GM18499 (cell line): ENCODE data around the gene LTBP3.

Experiments
- ATAC-seq: cut with Tn5 transposase; IDR thresholded peaks from one replicate; pipeline ENCODE4 v1.9.1; 2021; ENCODE audit warnings: moderate number of reproducible peaks; ENCODE audit not compliant: insufficient read depth, unreplicated experiment

LTBP3 gene

DNA sequence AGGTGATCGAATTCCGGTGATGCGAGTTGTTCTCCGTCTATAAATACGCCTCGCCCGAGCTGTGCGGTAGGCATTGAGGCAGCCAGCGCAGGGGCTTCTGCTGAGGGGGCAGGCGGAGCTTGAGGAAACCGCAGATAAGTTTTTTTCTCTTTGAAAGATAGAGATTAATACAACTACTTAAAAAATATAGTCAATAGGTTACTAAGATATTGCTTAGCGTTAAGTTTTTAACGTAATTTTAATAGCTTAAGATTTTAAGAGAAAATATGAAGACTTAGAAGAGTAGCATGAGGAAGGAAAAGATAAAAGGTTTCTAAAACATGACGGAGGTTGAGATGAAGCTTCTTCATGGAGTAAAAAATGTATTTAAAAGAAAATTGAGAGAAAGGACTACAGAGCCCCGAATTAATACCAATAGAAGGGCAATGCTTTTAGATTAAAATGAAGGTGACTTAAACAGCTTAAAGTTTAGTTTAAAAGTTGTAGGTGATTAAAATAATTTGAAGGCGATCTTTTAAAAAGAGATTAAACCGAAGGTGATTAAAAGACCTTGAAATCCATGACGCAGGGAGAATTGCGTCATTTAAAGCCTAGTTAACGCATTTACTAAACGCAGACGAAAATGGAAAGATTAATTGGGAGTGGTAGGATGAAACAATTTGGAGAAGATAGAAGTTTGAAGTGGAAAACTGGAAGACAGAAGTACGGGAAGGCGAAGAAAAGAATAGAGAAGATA, 59.0 kb downstream of the LTBP3 start, which contains the start of gene MALAT1:
MALAT1 (plus strand) TSS at position 69 of the 736 bp plus-strand sequence.
- no peak for ATAC-seq

DNA sequence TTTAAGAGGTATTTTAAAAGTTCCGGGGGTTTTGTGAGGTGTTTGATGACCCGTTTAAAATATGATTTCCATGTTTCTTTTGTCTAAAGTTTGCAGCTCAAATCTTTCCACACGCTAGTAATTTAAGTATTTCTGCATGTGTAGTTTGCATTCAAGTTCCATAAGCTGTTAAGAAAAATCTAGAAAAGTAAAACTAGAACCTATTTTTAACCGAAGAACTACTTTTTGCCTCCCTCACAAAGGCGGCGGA, 59.5 kb downstream of the LTBP3 start:
- no peak for ATAC-seq

DNA sequence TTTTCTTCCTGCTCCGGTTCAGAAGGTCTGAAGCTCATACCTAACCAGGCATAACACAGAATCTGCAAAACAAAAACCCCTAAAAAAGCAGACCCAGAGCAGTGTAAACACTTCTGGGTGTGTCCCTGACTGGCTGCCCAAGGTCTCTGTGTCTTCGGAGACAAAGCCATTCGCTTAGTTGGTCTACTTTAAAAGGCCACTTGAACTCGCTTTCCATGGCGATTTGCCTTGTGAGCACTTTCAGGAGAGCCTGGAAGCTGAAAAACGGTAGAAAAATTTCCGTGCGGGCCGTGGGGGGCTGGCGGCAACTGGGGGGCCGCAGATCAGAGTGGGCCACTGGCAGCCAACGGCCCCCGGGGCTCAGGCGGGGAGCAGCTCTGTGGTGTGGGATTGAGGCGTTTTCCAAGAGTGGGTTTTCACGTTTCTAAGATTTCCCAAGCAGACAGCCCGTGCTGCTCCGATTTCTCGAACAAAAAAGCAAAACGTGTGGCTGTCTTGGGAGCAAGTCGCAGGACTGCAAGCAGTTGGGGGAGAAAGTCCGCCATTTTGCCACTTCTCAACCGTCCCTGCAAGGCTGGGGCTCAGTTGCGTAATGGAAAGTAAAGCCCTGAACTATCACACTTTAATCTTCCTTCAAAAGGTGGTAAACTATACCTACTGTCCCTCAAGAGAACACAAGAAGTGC, 60.0 kb downstream of the LTBP3 start:
- ATAC-seq: no peak

DNA sequence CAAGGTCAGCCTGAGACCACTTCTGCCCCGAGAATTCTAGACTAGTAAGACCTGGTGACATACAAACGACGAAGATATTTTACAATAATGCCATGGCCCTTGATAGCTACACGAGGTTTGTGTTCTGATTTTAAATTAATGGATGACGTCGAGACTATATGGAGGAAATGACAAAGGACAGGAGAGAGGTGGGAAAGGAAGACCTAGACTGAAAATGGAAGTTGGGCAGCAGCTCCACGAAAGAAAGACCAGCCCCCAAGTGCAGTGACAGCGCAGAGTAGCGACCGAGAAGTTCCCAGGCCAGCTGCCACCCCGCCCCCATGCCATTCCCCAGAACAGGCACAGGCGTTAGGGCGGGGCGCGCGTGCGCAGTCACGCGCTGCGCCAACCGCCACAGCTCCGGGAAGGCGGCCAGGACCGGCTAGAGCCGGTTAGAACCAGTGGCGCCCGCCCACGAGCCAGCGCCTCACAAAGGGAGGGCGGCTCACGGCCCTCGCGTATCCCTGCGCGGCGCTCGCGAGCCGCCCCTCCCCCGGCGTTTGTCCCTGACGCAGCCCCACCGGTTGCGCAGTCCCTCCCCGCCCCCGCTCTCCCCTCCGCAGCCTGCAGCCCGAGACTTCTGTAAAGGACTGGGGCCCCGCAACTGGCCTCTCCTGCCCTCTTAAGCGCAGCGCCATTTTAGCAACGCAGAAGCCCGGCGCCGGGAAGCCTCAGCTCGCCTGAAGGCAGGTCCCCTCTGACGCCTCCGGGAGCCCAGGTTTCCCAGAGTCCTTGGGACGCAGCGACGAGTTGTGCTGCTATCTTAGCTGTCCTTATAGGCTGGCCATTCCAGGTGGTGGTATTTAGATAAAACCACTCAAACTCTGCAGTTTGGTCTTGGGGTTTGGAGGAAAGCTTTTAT, 60.8 kb downstream of the LTBP3 start:
- no peak for ATAC-seq

DNA sequence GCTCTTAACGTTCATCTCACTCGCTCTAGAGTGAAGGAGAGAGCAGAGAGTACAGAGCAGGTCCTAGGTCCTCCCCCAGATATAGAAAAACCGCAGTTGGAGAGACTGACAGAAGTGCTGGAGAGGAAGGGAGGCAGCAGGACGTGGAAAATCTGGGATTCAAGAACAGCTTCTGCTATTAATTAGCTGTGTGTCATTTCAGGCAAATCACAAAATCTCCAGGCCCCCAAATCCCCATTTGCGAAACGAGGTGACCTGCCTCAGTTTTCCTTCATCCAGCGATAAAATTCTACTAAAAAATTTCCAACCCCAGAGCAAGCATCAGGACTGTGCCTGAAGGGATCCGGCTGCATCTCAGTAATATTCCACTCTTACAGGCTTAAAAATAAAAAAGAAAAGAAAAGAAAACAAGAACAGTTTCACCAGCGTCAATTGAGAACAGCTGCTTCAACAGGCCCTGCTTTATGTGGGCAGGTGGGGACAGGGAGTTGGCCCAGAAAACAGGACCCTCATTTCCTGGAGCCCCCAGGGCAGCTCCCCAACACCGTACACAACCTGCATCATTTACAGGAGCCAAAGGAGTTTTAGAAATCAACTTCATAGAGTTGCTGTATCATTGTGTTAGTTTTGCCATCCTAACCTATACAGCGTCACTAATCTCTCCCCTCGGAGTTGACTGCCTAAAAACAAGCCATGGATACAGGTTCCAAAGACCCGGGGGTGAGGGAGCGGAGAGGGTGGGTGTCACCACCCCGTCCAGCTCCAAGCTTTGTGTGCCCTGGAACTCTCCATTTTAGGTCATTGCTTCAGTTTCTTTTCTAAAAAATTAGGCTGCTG, 61.6 kb downstream of the LTBP3 start:
- ATAC-seq: no peak

DNA sequence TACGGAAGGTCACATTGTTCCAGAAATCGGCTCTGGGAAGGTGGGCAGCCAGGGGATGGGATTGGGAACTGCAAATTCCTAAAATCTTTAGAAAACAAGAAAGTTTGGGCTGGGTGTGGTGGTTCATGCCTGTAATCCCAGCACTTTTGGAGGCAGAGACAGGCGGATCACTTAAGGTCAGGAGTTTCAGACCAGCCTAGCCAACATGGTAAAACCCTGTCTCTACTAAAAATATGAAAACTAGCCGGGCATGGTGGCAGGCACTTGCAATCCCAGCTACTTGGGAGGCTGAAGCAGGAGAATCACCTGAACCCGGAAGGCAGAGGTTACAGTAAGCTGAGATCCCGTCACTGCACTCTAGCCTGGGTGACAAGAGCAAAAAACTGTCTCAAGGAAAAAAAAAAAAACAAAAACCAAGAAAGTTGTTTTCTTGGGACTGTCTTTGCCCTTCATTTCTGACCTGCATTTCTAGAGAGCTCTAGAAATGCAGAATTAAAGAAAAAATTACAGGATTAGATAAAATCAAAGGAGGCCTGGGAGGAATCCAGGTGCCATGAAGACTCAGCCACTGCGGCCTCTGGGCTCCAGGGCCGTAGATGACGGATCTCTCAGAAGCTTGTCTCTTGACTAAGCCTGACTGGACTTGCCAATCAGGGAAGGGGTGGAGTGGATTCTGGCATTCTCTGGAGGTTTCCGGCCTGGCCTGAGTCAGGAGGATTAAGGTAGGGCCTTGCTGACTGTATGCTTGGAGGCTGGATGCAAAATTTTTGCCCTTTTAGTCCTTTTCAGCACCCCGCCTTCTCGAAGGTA, 64.6 kb downstream of the LTBP3 start:
- ATAC-seq: no peak

DNA sequence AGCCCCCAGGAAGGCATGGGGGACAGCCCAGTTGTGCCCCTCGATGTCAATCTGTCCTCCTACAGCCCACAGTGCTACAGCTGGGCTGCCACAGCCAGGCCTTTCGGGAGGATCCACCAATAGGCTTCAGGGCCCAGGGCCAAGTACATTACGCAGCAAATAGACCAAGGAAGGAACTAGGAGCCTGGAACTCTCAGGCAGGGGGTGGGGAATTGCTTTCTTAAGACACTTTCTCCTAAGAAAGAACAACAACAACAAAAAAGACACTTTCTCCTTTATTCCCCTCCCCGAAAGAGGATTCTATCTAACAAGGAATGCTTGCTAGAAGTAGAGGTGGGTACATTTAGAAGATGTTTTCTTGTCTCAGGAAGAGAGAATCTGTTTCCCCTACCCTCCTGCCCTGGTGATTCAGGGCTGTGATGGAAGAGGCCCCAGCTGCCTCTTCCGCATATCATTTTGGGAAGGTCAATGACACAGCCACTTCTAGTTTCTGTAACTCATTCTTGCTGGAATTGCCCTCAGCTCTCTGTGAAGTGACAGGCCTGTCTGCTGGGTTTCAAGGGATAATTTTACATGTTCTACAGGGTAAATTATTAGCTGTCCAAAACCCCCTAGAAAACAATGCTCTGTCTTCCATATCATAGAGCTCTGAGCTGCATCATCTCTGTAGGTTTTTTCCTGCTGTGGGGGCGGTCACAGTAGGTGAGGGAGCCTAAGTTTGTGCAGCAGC, 65.4 kb downstream of the LTBP3 start:
- no peak for ATAC-seq

DNA sequence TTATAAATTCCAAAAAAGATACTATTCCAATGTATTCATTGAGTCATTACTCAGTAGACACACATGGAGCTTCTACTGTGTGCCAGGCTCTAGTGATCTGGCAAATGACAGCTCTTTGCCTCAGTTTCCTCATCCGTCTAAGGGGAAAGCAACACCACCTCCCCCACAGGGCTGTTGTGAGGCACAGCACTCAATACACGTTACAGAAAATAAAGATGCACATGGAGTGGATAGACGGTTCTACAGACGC, 65.8 kb downstream of the LTBP3 start:
- no peak for ATAC-seq

DNA sequence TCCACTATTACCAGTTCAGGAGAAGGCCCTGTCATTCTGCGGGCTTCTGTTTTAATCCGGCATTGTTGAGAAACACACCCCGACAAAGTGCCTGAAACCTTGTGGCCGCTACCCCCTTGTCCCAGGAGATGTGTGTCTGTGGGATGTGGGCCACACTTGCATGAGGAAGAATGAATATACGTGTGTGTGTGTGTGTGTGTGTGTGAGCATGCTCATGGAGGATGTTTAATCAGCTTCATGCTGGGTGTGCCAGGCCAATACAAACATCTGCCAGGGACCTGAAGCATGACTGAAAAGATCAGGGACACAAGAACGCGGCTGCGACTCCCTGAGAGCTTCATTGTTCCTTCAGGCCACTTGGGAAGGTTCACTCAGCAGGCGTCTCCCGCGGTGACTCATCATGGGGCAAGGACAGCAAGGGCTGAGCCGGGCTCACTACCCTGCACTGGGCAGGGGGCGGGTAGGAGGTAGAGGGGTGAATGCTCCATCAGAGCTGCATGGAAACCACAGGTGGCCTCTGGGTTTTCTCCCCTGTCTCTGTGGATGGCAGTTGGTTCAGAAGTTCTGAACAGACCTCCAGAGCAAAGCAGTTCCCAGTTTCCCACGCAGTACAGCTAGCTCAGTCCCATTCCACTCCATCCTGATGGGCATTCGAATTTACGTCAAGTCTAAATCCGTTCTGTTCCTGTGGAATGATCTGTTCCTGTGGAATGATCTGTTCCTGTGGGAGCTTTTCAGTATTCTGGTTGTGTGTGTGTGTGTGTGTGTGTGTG, 66.4 kb downstream of the LTBP3 start:
- no peak for ATAC-seq

DNA sequence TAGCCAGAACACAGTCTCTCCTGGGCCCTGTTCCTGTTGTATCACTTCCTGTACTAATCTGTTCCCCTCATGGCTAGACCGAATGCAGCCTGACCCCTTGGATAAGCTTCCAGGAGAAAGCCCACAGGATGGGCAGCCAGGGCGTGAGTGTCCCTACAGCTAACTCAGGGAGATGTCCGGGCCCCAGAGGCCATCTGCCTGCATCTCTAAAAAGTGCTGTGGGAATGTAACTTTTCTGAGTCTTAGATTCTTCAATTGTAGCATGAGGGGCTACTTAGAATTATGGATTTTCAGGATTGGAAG, 67.0 kb downstream of the LTBP3 start:
- no peak for ATAC-seq

DNA sequence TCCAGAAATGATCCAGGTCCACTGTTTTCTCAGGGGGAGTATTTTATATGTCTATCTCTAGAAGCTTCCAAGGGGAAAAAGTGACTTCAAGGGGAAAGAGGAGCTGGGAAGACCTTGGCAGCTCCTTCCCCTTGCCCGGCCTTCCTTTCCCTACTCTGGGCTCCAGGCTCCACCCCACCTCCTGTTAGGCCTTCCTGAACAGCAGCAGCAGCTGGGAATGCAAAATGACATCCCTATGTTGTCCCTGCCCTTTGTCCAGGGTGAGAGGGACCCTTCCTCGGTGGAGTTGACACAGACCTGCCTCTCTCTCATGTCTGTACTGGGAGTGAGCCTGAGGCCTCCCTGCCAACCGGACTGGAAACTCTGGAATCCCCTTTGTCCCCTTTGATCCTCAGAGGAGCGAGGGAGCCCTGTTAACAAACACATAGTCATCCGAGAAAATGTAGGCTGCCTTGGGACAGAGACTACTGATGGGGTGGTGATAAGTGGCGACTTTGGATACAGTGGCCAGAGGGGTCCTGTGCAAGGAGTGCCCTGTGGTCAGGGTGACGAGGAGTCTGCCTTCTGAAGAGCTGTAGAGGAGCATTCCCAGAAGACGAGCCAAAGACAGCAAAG, 68.3 kb downstream of the LTBP3 start:
- no peak for ATAC-seq

DNA sequence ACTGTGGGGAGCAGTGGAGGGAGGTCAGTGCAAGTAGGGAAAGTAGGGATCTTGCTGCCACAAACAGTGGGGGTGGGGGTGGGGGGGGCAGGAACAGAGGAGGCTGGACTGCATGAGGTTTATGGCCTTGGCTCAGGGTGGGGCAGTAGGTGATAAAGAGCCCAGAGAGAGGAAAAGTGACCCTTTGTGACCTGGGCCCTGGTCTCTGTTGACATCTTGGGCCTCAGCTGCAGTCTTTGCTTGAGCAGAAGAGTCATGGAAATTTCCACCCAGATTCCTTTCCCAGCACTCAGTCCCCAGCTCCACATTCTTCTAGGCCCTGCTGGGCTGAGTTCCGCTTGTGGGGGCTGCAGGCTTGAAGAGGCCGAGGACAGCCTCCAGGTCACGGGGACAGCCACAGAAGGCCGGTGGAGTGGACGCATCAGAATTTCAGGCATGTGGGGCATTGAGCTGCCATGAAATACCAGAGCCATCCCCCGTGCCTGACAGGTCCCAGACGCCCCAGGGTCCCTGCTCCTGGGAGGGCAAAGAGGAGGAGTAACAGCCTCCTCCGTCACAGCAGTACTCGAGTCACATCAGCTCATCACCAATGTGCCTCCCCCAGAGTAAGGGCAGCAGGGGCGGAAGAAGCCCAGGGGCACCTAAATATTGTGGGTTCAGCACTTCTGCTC, 69.0 kb downstream of the LTBP3 start:
- ATAC-seq: no peak
